Adipocyte (in vitro differentiated cells): ENCODE results near the gene CHPF.

ENCODE experiments used
- DNase-seq: peaks from one replicate; pipeline ENCODE4 v3.0.0-alpha.2; 2015; ENCODE audit warnings: low read depth
- H3K27me3 ChIP-seq: replicated peaks from 2 replicates; pipeline ENCODE4 v1.7.0; 2013; ENCODE audit warnings: mild to moderate bottlenecking, low read length, moderate library complexity; ENCODE audit not compliant: control insufficient read depth, insufficient read depth
- H3K36me3 ChIP-seq: 2 replicates; pipeline ENCODE4 v1.7.0; 2013; ENCODE audit warnings: low read length, mild to moderate bottlenecking, moderate library complexity; ENCODE audit not compliant: control insufficient read depth, insufficient read depth, severe bottlenecking
- H3K4me1 ChIP-seq: 2 replicates; pipeline ENCODE4 v1.7.0; 2013; ENCODE audit warnings: mild to moderate bottlenecking, low read length, moderate library complexity; ENCODE audit not compliant: control insufficient read depth, insufficient read depth
- H3K4me3 ChIP-seq: 2 replicates; pipeline ENCODE4 v1.7.0; 2013; ENCODE audit warnings: mild to moderate bottlenecking, low read length, moderate library complexity
- H3K9ac ChIP-seq: 2 replicates; pipeline ENCODE4 v1.7.0; 2013; ENCODE audit warnings: mild to moderate bottlenecking, low read length, moderate library complexity
- H3K9me3 ChIP-seq: 2 replicates; pipeline ENCODE4 v1.7.0; 2013; ENCODE audit warnings: mild to moderate bottlenecking, low read length, moderate library complexity; ENCODE audit not compliant: control insufficient read depth

The CHPF gene

GRCh38 chr2:219514196-219514761 is 29.3 kb downstream of the CHPF start, which contains the start of gene ASIC4:
Gene ASIC4 (plus strand): TSS chr2:219514482. CDS start chr2:219514725, 243 bp downstream.
- Histone ChIP-seq H3K9ac (no peak within 1 kb of the TSS), H3K4me3 (no peak within 1 kb of the TSS), H3K9me3 (no peaks in the 10 kb centered on the region), H3K36me3 (no peaks in the 10 kb centered on the region), H3K4me1 (peaks cover 34% of the 10 kb centered on the region), H3K27me3 (peaks cover 36% of the 10 kb centered on the region)
- peak; percentile 25 for DNase-seq

- peaks cover 36% of the 10 kb centered on the region for H3K4me1 ChIP-seq
- no peaks in the 10 kb centered on the region for H3K9me3 ChIP-seq
- no peak overlapping the region for H3K4me3 ChIP-seq
- H3K9ac ChIP-seq: no peak overlapping the region
- no peaks in the 10 kb centered on the region for H3K36me3 ChIP-seq
- DNase-seq: no peak
- H3K27me3 ChIP-seq: peaks cover 36% of the 10 kb centered on the region
These were observed 29.8 kb downstream of the CHPF start for GRCh38 chr2:219513787-219514186.

GRCh38 chr2:219512524-219513216 is 30.9 kb downstream of the CHPF start:
- no peaks in the 10 kb centered on the region for H3K36me3 ChIP-seq
- peaks cover 36% of the 10 kb centered on the region for H3K27me3 ChIP-seq
- no peak overlapping the region for H3K4me3 ChIP-seq
- H3K4me1 ChIP-seq: peaks cover 31% of the 10 kb centered on the region
- DNase-seq: no peak
- H3K9me3 ChIP-seq: no peaks in the 10 kb centered on the region
- H3K9ac ChIP-seq: no peak overlapping the region

- no peak overlapping the region for H3K4me3 ChIP-seq
- peaks cover 27% of the 10 kb centered on the region for H3K4me1 ChIP-seq
- no peak for DNase-seq
- no peak overlapping the region for H3K9ac ChIP-seq
- peaks cover under 1% of the 10 kb centered on the region for H3K36me3 ChIP-seq
- no peaks in the 10 kb centered on the region for H3K9me3 ChIP-seq
- H3K27me3 ChIP-seq: peaks cover 33% of the 10 kb centered on the region
These were observed 31.9 kb downstream of the CHPF start for GRCh38 chr2:219511547-219512325.

- peaks cover 27% of the 10 kb centered on the region for H3K4me1 ChIP-seq
- no peak overlapping the region for H3K4me3 ChIP-seq
- peaks cover 10% of the 10 kb centered on the region for H3K36me3 ChIP-seq
- peaks cover 27% of the 10 kb centered on the region for H3K27me3 ChIP-seq
- H3K9me3 ChIP-seq: no peaks in the 10 kb centered on the region
- DNase-seq: no peak
- no peak overlapping the region for H3K9ac ChIP-seq
These were observed 33.0 kb downstream of the CHPF start for GRCh38 chr2:219510512-219511135.

GRCh38 chr2:219509780-219510511 is 33.7 kb downstream of the CHPF start:
- Histone ChIP-seq H3K4me1 (peaks cover 27% of the 10 kb centered on the region), H3K9me3 (no peaks in the 10 kb centered on the region), H3K27me3 (peaks cover 27% of the 10 kb centered on the region), H3K9ac (no peak overlapping the region), H3K4me3 (peak overlapping the region; percentile 59), H3K36me3 (peaks cover 17% of the 10 kb centered on the region)
- DNase-seq: peak; percentile 81

- peaks cover 24% of the 10 kb centered on the region for H3K36me3 ChIP-seq
- no peaks in the 10 kb centered on the region for H3K9me3 ChIP-seq
- peaks cover 27% of the 10 kb centered on the region for H3K27me3 ChIP-seq
- no peak for DNase-seq
- peaks cover 22% of the 10 kb centered on the region for H3K4me1 ChIP-seq
- H3K4me3 ChIP-seq: no peak overlapping the region
- no peak overlapping the region for H3K9ac ChIP-seq
These were observed 34.4 kb downstream of the CHPF start for GRCh38 chr2:219508971-219509779.

GRCh38 chr2:219508444-219508734 is 35.2 kb downstream of the CHPF start:
- Histone ChIP-seq H3K4me1 (peaks cover 17% of the 10 kb centered on the region), H3K27me3 (peaks cover 19% of the 10 kb centered on the region), H3K36me3 (peaks cover 32% of the 10 kb centered on the region), H3K4me3 (no peak overlapping the region), H3K9me3 (no peaks in the 10 kb centered on the region), H3K9ac (no peak overlapping the region)
- no peak for DNase-seq

GRCh38 chr2:219507581-219508443 is 35.8 kb downstream of the CHPF start:
- H3K27me3 ChIP-seq: peaks cover 13% of the 10 kb centered on the region
- peaks cover 17% of the 10 kb centered on the region for H3K4me1 ChIP-seq
- H3K9ac ChIP-seq: no peak overlapping the region
- DNase-seq: no peak
- no peaks in the 10 kb centered on the region for H3K9me3 ChIP-seq
- no peak overlapping the region for H3K4me3 ChIP-seq
- peaks cover 35% of the 10 kb centered on the region for H3K36me3 ChIP-seq
